Forelimb muscle (tissue), 1 donor: Measurements from ENCODE around the gene GSKIP. TPM values are rescaled to one million over a fixed set of nuclear protein-coding genes. Genes with fewer than 3 reads are reported as not detected.

Source experiments
- DNase-seq: peaks from one replicate; pipeline ENCODE4 v3.0.0-alpha.2; 2013; ENCODE audit warnings: low read depth
- polyA plus RNA-seq: library from polyadenylated mRNA; unstranded; fragments of 120-200 nt; gene quantifications from one replicate; pipeline ENCODE4 v1.2.1, GENCODE V29; 2013; ENCODE audit not compliant: insufficient read length

The GSKIP gene
- polyA plus RNA-seq, 1 donor: 13.5 TPM

DNA sequence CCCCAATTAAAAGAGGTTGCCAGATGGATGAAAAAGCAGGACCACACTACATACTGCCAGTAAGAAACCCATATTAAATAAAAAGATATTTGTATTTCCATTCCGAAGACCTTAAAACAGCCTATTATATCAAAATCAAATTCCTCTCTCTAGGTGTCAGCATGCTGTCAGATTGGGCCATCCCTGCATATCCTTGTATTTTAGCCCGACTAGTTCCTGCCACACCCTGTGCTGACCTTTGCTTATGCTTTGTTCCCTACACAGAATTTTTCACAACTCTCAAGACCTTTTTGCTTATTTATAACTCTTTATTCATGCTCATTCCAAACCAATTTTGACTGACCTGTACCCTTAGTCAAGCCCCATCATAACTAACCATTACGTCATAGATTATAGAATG lies 12.8 kb downstream of the GSKIP start:
- DNase-seq: no peak

DNA sequence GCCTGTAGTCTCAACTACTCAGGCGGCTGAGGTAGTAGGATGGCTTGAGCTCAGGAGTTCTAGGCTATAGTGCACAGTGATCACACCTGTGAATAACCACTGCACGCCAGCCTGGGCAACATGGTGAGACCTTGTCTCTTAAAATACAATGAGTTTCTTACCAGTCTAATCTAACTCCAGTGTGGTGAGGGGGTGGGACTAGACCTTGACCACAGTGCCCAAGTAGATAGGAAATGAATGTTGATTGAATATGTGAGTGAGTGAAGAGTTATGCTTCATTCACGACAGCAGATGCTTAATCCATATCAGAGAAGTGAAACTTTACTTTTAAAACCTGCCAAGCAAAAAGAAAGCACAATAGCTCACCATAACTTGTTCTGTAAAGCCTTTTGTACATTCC lies 17.4 kb downstream of the GSKIP start:
- DNase-seq: no peak

- no peak for DNase-seq
Observed at GRCh38 chr14:96383445-96383844, 20.1 kb downstream of the GSKIP start.

DNA sequence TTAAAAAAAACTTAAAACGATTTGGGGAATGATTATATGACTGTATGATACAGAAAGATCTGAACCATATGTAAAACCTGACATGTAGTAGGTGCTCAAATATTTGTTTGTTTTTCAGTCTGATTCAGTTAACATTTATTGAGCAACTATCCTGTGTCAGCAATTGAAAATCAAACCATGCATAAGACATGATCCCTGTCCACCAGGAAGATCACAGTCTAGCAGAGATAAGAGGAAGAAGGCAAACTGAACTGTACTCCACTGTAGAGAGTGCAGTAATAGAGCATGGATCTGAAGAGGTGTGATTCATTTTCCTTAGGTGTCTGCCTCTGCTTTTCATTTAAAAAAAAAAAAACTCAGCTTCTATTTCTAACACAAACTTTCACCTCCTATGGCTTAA lies 20.7 kb downstream of the GSKIP start:
- DNase-seq: no peak

DNA sequence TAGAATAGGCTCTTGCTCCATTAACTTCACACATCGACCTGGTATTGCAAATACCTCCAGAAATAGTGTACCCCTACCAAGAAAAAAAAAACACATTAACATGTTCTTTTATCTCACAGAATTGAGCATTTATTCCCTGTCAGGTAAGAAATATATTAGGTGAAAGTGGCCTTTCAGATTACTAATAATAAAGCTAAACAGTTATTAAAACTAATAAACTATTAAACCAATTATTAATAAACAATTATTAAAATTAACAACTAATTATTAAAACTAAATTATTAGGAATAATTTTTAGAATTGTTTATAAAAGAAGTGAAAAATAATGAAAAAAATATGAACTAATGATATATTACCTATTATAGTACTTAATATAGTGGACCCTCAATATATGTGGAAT lies 21.4 kb downstream of the GSKIP start:
- no peak for DNase-seq

DNA sequence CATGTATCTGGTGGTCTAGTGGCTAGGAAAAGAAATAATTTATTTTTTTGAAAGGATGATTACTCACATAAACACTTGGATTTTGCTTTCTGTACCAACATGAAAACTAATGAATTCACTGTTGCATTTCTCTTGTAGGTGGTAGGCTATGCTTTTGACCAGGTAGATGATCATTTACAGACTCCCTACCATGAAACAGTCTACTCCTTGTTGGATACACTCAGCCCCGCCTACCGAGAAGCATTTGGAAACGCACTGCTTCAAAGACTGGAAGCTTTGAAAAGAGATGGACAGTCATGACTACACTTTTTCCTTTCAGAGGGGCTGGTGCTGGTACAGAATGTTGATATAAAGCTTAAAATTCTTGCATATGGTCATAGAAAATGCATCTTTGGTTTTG lies 22.1 kb downstream of the GSKIP start:
- no peak for DNase-seq

DNA sequence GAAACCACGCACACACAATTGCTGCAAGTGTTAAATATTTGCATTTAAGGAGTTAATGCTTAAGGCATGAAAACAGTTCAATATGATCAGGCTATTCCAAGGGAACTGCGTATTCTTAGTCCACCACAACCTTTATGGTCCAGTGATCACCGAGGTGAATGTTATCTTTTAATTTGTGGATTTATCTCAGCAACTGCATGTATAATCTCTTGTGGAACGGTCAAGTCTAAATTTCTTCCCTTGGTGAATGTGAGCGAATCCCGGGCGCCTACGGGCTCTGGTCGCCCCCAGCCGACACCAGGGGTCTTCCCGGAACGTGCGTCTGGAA lies 27.6 kb downstream of the GSKIP start:
- no peak for DNase-seq

- peak; percentile 11 for DNase-seq
Observed at GRCh38 chr14:96391293-96392118, 28.2 kb downstream of the GSKIP start.

GRCh38 chr14:96393071-96393691 lies 29.9 kb downstream of the GSKIP start:
- no peak for DNase-seq

DNA sequence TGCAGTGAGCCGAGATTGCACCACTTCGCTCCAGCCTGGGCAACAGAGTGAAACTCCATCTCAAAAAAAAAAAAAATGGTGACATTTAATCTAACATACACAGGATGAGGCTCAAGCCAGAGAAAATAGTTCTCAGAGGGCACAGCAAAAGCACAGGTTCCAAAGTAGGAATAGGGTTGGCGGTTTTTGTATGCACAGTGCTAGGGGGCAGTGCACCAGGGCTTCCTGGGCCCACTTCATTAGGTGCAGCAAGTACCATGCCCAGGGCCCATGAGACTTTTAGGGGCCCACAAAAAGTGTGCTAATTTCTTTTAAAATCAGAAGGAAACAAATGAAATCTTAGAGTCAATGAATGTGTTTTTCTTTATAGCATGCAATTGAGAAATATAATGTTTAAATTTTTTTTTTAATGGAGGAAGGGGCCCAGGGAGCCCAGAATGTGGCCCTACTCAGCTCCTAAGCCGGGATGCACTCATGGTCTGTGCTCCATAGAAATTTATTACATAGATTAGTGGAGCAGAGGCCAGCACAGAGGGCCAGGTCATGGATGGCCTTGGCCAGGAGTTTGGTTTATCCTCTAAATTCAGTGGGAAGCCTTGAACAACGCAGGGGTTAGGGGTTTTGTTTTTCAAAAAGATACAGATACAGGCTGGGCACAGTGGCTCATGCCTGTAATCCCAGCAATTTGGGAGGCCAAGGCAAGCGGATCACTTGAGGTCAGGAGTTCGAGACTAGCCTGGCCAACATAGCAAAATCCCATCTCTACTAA lies 30.9 kb downstream of the GSKIP start:
- no peak for DNase-seq

DNA sequence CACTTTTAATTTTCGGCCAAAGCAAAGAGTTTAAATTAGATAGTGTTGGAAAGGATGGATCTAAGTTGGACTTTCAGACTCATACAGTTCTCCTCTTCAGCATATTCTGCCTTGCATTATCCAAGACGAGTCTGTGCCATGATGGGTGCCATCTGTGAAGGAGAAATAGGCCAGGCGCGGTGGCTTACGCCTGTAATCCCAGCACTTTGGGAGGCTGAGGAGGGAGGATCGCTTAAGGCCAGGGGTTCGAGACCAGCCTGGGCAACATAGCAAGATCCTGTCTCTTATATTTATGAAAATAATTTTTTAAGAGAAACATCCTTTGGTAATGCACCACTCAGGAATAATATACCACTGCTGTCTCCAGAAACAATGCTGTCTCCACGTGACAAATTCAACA lies 35.1 kb downstream of the GSKIP start:
- no peak for DNase-seq

GRCh38 chr14:96398921-96399320 lies 35.6 kb downstream of the GSKIP start:
- no peak for DNase-seq

- no peak for DNase-seq
Observed at GRCh38 chr14:96399405-96399804, 36.1 kb downstream of the GSKIP start.

DNA sequence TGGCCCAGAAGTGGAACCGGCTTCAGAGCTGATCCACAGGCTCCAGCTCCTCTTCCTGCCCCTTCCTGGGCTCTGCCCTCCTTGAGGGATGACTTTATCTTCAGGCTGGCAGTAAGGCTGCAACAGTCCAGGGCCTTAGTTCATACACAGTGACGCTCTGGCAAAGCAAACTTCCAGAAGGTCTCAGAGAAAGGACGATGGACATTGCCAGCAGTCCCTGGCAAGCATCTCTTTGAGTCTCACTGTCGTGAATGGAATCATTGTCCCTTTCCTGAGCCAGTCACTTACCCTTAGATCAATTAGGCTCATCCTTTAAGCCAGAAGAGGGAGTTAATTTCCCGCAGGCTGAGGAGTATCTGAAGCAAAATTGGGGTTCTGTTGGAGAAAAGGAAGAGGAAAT lies 37.2 kb downstream of the GSKIP start:
- DNase-seq: no peak

DNA sequence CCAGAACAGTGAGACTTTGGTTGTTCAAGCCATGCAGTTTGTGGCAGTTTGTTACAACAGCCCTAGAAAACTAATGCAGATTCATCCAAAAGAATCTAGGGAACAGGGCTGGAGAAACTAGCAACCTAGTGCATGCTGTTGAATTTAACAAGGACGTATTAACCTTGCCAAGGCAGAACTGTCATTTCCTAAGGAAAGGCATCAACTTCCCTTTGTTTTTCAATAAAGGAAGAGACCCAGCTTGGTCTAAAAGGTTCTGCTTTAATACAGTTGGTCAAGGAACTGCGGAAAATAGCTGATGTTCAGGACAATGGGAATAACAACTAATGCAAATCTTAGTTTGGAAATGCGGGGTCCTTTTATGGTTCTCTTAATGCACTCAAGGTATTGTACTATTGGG lies 40.1 kb downstream of the GSKIP start:
- no peak for DNase-seq

DNA sequence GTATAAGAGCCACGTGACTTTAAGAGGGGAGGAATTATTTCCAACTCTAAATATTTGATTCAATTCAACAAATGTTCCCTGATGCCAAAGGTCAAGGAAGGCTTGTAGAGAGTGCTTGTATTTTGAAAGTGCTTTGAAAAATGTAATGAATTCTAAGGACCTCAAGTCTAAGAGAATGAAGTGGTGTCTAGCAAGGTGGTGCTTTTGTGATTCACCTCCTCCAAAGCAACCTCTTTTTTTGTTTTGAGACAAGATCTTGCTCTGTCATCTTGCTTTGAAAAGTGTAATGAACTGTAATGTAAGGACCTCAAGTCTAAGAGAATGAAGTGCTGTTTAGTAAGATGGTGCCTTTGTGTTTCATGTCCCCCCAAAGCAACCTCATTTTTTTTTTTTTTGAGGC lies 42.4 kb downstream of the GSKIP start:
- no peak for DNase-seq

DNA sequence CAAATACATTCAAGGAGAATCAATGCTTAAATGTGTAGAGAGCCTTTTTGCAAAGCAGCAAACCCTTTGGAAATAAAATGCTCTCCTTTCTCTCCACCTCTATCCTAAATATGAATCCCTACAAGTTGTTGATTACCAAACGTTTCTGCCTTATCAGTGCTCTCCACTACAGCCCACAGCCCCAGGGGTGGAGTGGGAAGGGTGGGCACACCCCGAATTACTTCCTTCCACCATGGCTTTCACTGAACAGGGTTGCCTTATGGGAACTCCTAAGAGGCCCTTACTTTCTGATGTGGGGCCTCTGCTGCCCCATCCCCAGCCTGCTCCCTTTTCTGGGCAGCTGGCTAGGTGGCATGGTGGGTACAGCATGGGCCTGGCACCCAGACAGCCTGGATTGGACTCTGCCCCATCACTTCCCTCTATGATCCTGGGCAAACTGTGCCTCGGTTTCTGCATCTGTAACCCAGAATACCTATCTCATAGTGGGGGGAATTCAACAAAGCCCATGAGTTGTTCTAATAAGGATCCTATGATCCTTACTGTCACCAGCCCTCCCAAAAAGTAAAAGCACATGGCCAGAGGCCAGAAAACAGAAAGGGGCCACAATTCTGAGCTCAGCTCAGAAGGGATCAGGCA lies 44.7 kb downstream of the GSKIP start:
- DNase-seq: no peak

- DNase-seq: no peak
Observed at GRCh38 chr14:96408608-96409007, 45.3 kb downstream of the GSKIP start.

- DNase-seq: no peak
Observed at GRCh38 chr14:96409701-96410100, 46.4 kb downstream of the GSKIP start.

- DNase-seq: no peak
Observed at GRCh38 chr14:96410119-96410518, 46.8 kb downstream of the GSKIP start.

DNA sequence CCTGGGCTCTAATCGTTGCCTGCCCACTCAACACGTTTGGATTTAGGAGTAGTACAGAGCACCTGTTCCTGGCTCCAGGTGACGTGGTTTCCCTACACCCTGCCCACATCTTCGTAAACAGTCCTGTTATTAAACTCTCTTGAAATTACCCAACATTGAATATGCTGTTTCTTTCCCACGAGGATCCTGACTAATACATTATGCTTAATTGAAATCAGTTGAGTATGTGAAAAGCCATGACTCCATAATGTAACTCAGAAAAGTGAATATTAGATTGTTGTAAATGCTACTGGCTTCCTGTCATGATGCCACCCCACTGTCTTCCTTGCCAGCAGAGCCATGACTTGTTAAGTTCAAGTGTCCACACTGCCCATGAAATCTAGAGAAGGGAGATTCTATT lies 50.2 kb downstream of the GSKIP start:
- DNase-seq: no peak

DNA sequence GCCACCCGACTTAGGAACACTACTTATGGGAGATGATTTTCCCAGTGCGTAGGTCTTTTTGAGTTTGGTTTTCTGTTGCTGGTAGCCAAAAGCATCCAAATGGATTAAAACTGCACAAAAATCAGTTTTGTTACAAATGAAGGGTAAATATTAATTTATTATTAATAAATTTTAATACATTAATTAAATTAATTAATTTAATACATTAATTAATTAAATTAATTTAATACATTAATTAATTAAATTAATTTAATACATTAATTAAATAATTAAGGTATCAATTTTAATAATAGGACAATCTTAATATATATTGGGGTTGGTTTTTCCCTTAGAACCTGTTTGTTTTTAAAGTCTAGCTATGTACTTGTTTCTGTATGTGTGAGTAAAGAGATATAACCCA lies 52.2 kb downstream of the GSKIP start:
- no peak for DNase-seq
